T47D (cell line): ENCODE results near the gene CRTC2.
"Not testable (repeated sequence)": the region's sequence is repeated elsewhere in the genome, so short reads cannot be mapped to it uniquely, and the experiment has no call there.

Source experiments
- DNase-seq, 2 experiments: peaks; one replicate each; pipeline versions ENCODE4 v3.0.0 to v3.0.0-alpha.2; 2011 to 2012; ENCODE audit warnings: low read depth in 1 of 2, low spot score in 1 of 2
- JUND ChIP-seq: IDR thresholded peaks from 2 replicates; pipeline ENCODE4 v1.6.1; 2012; ENCODE audit warnings: low read depth
- in situ Hi-C: cut with HindIII; loops from 2 replicates; pipeline ENCODE4 v1.10.0; 2016; ENCODE audit warnings: low sequenced_read_pairs, low pct_unique_long_range_greater_than_20kb

Gene CRTC2

DNA sequence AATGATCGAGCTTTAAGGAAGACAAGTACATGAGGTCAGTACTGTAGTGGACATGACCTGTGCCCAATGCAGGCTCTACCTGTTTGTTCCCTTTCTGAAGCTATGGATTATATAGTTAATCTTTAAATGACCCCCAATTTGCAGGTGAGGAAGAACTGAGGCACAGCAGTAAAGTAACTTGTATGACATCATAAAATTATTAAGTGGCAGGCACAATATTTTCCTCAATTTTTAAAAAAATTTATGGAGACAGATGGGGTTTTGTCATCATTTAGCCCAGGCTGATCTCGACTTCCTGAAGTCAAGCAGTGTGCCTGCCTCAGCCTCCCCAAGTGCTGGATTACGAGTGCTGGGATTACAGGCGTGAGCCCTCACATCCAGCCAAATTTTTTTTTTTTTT lies 32.0 kb downstream of the CRTC2 start:
- TF ChIP-seq JUND = no peak
- in situ Hi-C loops = no loop called here
- DNase-seq = no peak

- DNase-seq = peak; percentile 99 to 100
- in situ Hi-C loops = no loop called here
- no peak for TF ChIP-seq JUND
Observed at GRCh38 chr1:153922972-153923925, 35.2 kb downstream of the CRTC2 start, which contains the start of gene GATAD2B. Gene GATAD2B, minus strand, starts transcription at chr1:153922972. Its CDS starts 94,625 bp downstream, at chr1:153828347.

GRCh38 chr1:153922076-153922971 lies 36.1 kb downstream of the CRTC2 start:
- peak; percentile 51 to 87 for DNase-seq
- in situ Hi-C loops = no loop called here

DNA sequence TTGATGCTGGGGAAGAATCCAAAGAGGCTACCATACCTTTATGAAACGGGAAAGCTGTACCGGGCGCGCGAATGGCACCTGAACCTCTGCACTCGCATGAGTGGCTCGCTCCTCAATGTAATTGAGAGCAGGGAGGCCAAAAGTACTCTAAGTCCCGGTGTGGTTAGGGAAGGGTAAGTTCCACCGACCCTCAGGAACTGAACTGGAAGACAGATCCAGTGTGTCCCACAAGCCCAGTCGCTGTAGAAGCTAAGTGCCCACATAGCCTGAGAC lies 36.7 kb downstream of the CRTC2 start:
- DNase-seq = no peak
- no peak for TF ChIP-seq JUND
- in situ Hi-C loops = no loop called here

More at GRCh38 chr1:153922076-153922971, 36.1 kb downstream of the CRTC2 start:
- TF ChIP-seq JUND = no peak

- in situ Hi-C loops = no loop called here
- DNase-seq = no peak
- TF ChIP-seq JUND = no peak
Observed at GRCh38 chr1:153921080-153921802, 37.2 kb downstream of the CRTC2 start.

DNA sequence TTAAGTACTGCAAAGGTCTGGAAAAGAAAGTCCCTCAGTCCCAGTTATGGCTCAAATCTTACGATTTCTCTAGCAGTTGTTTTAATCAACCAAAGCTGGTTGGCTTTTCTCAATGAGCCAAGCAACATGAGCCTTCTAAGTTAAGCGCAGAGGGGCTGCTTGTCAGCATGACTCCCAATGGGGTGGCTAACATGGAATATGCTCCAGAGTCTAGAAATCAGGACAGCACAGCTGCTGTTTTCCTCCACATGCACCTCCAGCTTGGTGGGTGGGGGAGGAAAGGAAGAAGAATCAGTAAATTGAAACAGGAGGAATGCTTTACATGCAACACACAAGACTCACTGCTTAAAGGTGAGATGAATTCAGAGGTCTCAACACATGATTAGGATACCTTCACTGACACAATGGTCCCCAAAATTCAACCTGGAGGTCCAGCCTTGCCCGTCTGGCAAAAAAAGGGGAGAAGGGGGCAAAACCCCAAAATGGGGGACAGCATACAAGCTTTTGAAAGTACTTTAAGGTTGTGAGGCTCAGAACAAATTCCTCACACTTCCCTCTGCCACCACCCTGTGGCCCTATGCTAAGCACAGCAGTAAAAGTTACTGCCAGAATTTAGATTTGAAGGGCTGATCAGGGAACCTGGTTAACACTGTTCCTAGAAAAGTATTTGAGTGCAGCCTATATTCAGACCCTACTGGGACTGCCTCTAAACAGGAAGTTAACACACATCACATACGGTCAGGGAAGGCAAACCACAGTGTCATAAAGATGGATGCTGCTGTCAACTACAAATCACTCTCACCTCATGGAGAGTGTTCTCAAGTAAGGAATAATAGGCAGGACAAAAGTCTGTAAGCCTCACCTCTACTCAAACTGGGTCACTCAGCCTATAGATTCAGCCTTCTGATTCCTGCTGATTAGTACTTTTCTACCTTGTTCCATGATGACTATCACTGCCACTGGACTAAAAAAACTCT lies 38.2 kb downstream of the CRTC2 start:
- in situ Hi-C loops = no loop called here
- no peak for TF ChIP-seq JUND
- peak; percentile 55 to 64 for DNase-seq

GRCh38 chr1:153916297-153916696 lies 42.1 kb downstream of the CRTC2 start:
- no peak for DNase-seq
- in situ Hi-C loops = no loop called here
- TF ChIP-seq JUND = no peak

GRCh38 chr1:153912349-153912748 lies 46.1 kb downstream of the CRTC2 start:
- no peak for DNase-seq
- in situ Hi-C loops = no loop called here
- no peak for TF ChIP-seq JUND

- in situ Hi-C loops, DNase-seq: not testable (repeated sequence)
Observed at GRCh38 chr1:153910560-153910959, 47.9 kb downstream of the CRTC2 start.

DNA sequence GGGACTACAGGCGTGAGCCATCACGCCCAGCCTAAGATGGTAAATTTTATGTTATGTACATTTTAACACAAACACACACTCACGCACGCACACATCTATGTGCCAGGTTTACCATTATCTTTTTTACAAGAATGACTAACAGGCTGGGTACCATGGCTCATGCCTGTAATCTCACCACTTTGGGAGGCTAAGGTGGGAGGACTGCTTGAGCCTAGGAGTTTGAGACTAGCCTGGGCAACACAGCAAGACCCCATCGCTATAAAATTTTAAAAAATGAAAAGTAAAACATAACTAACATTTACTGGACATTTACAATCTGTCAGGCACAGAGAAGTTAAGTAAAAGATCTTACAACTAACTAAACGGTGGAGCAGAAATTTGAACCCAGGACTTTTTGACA lies 50.3 kb downstream of the CRTC2 start:
- no peak for DNase-seq
- TF ChIP-seq JUND = no peak
- in situ Hi-C loops = no loop called here

GRCh38 chr1:153907134-153907533 lies 51.3 kb downstream of the CRTC2 start:
- in situ Hi-C loops = no loop called here
- TF ChIP-seq JUND = no peak
- DNase-seq = no peak

- in situ Hi-C loops = no loop called here
- TF ChIP-seq JUND = no peak
- no peak for DNase-seq
Observed at GRCh38 chr1:153906396-153906795, 52.0 kb downstream of the CRTC2 start.

DNA sequence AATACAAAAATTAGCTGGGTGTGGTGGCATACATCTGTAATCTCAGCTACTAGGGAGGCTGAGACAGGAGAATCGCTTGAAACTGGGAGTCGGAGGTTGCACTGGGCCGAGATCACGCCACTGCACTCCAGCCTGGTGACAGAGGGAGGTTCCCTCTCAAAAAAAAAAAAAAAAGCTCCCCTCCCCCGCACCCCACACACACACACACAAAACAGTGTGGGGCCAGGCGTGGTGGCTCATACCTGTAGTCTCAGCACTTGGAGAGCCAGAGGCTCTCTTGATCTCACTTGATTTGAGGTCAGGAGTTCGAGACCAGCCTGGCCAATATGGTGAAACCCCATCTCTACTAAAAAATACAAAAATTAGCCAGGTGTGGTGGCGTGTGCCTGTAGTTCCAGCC lies 52.5 kb downstream of the CRTC2 start:
- in situ Hi-C loops, DNase-seq: not testable (repeated sequence)
